A673 (cell line): ENCODE data around the gene STK17B. TPM values are rescaled to one million over a fixed set of nuclear protein-coding genes. Genes with fewer than 3 reads are reported as not detected.

Source experiments
- BruUV-seq: library from RNA; stranded (reverse); fragments of 400-500 nt; replicated peaks from 2 replicates; lab custom pipeline; 2021; lab: Mats Ljungman, UMichigan
- CTCF ChIA-PET: fragments of 300-600 bp; sonication (Branson Sonifier 250); formaldehyde crosslinking; loops from one replicate; lab custom pipeline; 2022; ENCODE audit warnings: antibody characterized with exemption; lab: Charles Lee
- POLR2A ChIA-PET: fragments of 300-600 bp; sonication (Branson Sonifier 250); formaldehyde crosslinking; loops from one replicate; lab custom pipeline; 2022; ENCODE audit warnings: antibody characterized with exemption; ENCODE audit not compliant: low non-redundant PET; lab: Charles Lee
- DNase-seq: peaks from one replicate; pipeline ENCODE4 v3.0.0-alpha.2; 2015; ENCODE audit warnings: low spot score
- H3K27ac ChIP-seq: fragments of 200-600 bp; sonication (generic); 2 replicates; pipeline ENCODE4 v1.5.1; 2016; ENCODE audit warnings: mixed run types, low read depth, mild to moderate bottlenecking, mixed read lengths, antibody characterized with exemption, low read length; ENCODE audit not compliant: poor library complexity, severe bottlenecking
- H3K27me3 ChIP-seq: fragments of 200-600 bp; sonication (generic); replicated peaks from 2 replicates; pipeline ENCODE4 v1.6.1; 2017; ENCODE audit warnings: mixed run types, low read depth, mild to moderate bottlenecking, mixed read lengths, antibody characterized with exemption, low read length; ENCODE audit not compliant: insufficient read depth, poor library complexity
- H3K36me3 ChIP-seq: fragments of 200-600 bp; sonication (generic); 2 replicates; pipeline ENCODE4 v1.6.1; 2016; ENCODE audit warnings: mixed run types, mild to moderate bottlenecking, mixed read lengths, antibody characterized with exemption, low read length; ENCODE audit not compliant: insufficient read depth, poor library complexity, severe bottlenecking
- H3K4me1 ChIP-seq: fragments of 200-600 bp; sonication (generic); 2 replicates; pipeline ENCODE4 v1.6.1; 2017; ENCODE audit warnings: mixed run types, mild to moderate bottlenecking, mixed read lengths, antibody characterized with exemption, low read length; ENCODE audit not compliant: insufficient read depth, poor library complexity, severe bottlenecking
- H3K4me3 ChIP-seq: fragments of 200-600 bp; sonication (generic); 2 replicates; pipeline ENCODE4 v1.5.1; 2016; ENCODE audit warnings: low read depth, mixed run types, mild to moderate bottlenecking, mixed read lengths, low read length; ENCODE audit not compliant: poor library complexity, severe bottlenecking
- H3K9me3 ChIP-seq: fragments of 200-600 bp; sonication (generic); 2 replicates; pipeline ENCODE4 v1.6.1; 2016; ENCODE audit warnings: mixed run types, low read depth, mild to moderate bottlenecking, mixed read lengths, antibody characterized with exemption, low read length; ENCODE audit not compliant: poor library complexity, severe bottlenecking
- EZH2 ChIP-seq: fragments of 200-600 bp; sonication (generic); IDR thresholded peaks from 2 replicates; pipeline ENCODE4 v1.6.1; 2017; ENCODE audit warnings: borderline replicate concordance, low read depth, mild to moderate bottlenecking, mixed read lengths, antibody characterized with exemption, low read length; ENCODE audit not compliant: poor library complexity, severe bottlenecking
- intact Hi-C: fragments of 100-400 bp; cut with micrococcal nuclease; formaldehyde crosslinking; loops from one replicate; pipeline ENCODE4 v1.10.0; 2022; ENCODE audit not compliant: unreplicated experiment
- total RNA-seq: library from RNA; stranded (reverse); gene quantifications from 2 replicates; pipeline ENCODE4 v1.2.3, GENCODE V29; 2021
- TF ChIP-seq, protein P1 (sequence below): fragments of 300-800, 200-600 bp; sonication (generic); conservative IDR thresholded peaks from 2 replicates; pipeline ENCODE4 v1.5.1; 2017; ENCODE audit warnings: low read depth, mild to moderate bottlenecking, antibody characterized with exemption, low read length, moderate library complexity, mixed read lengths

The STK17B gene
- total RNA-seq, 1 experiment from 2014 or later = 18.5 TPM

DNA sequence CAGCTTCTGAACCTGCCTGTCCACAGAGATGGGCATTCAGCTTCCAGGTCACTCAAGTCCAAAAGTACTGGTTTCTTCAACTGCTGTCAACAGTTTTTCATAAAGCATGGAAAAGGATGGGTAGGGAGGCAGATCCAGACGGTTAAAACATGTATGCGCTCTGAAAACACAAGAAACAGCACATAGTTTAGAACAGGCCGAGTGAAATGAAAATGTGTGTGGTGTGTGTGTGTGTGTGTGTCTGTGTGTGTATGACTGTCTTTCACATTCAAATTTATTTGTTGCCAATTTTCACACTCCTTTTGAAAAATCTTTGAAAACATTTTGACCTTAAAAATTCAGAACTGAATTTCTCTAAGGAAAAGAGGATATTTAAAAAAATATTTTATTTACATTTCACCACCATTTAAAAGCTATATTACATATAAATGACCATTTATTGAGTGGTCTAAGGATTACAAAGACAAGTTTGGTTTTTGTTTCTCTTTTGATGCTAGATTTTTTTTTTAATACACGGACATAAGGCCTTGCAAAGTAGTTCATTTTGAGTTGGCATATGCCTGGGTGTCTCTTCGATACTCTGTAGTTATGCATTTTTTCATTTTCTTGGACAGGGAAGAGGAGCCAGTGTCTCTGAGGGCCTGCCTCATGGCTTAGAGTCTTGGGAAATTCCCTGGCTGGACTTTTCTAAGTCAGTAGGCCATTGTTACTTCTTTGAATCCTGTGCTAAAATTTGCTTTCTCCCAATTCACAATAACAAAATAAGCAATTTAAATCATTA, 30.0 kb upstream of the STK17B start:
- Histone ChIP-seq H3K4me1 (peaks cover 1% of the 10 kb centered on the region), H3K4me3 (no peak overlapping the region), H3K27ac (no peak overlapping the region), H3K9me3 (no peaks in the 10 kb centered on the region), H3K36me3 (no peaks in the 10 kb centered on the region), H3K27me3 (no peaks in the 10 kb centered on the region)
- ChIA-PET POLR2A (no interaction called here), CTCF (no interaction called here)
- DNase-seq = no peak
- BruUV-seq = no TSS peak
- TF ChIP-seq, protein P1, sequence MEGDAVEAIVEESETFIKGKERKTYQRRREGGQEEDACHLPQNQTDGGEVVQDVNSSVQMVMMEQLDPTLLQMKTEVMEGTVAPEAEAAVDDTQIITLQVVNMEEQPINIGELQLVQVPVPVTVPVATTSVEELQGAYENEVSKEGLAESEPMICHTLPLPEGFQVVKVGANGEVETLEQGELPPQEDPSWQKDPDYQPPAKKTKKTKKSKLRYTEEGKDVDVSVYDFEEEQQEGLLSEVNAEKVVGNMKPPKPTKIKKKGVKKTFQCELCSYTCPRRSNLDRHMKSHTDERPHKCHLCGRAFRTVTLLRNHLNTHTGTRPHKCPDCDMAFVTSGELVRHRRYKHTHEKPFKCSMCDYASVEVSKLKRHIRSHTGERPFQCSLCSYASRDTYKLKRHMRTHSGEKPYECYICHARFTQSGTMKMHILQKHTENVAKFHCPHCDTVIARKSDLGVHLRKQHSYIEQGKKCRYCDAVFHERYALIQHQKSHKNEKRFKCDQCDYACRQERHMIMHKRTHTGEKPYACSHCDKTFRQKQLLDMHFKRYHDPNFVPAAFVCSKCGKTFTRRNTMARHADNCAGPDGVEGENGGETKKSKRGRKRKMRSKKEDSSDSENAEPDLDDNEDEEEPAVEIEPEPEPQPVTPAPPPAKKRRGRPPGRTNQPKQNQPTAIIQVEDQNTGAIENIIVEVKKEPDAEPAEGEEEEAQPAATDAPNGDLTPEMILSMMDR = no peak
- no peak for TF ChIP-seq EZH2
- intact Hi-C loops = no loop called here

DNA sequence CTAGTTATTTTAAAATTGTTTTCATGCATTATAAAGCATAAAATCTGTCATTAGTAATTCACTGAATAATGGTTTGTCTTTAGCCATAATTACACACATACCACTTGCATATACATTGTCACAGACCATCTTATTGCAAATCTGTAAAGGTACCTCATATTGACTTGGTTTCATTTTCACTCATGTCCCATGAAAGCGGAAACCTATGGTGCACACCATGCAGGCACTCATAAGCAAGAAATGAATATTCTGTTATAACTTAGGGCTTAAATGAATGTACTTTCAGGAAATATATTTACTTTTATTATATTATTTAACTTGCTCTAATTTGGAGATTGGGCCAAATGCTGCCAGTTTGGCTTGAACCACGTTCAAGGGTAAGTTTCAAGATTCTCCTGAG, 29.2 kb upstream of the STK17B start:
- no TSS peak for BruUV-seq
- DNase-seq = no peak
- intact Hi-C loops = no loop called here
- Histone ChIP-seq H3K9me3 (no peaks in the 10 kb centered on the region), H3K27ac (no peak overlapping the region), H3K27me3 (no peaks in the 10 kb centered on the region), H3K36me3 (no peaks in the 10 kb centered on the region), H3K4me1 (peaks cover 2% of the 10 kb centered on the region), H3K4me3 (no peak overlapping the region)
- POLR2A ChIA-PET = no interaction called here
- TF ChIP-seq EZH2 = no peak
- TF ChIP-seq, protein P1 = no peak
- CTCF ChIA-PET = no interaction called here

DNA sequence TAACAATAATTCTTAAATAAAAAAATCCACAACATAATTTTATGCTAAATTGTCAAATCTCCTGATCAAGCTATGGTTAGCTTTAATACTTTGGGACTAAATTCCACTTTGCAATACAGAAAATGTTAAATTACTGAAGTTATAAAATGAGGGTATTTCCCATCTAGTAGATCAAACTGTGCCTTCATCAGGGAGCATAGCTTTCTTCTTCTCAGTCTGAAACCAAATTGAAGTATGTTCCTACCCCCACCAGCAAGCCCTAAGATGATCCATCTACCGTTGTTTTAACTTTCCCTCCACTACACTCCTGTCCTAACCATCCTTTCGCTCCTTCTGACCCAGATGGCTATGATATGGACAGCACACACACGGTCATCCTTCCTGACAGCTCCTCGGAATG, 24.4 kb upstream of the STK17B start:
- peaks cover 9% of the 10 kb centered on the region for H3K4me1 ChIP-seq
- H3K27ac ChIP-seq = no peak overlapping the region
- intact Hi-C loops = no loop called here
- no TSS peak for BruUV-seq
- H3K4me3 ChIP-seq = no peak overlapping the region
- DNase-seq = no peak
- ChIA-PET POLR2A (no interaction called here), CTCF (no interaction called here)
- no peaks in the 10 kb centered on the region for H3K27me3 ChIP-seq
- TF ChIP-seq, protein P1 = no peak
- no peak for TF ChIP-seq EZH2
- no peaks in the 10 kb centered on the region for H3K9me3 ChIP-seq
- H3K36me3 ChIP-seq = no peaks in the 10 kb centered on the region
